ENCODE results near the gene ABHD17B.

GRCh38 chr9:71854811-71855210 lies 56.2 kb downstream of the ABHD17B start:
- no peak for TF ChIP-seq POLR2A (IDR thresholded peaks at IDR 0.05)
- TF ChIP-seq POLR2AphosphoS5 (IDR thresholded peaks at IDR 0.05) = no peak
- TF ChIP-seq CTCF (IDR thresholded peaks at IDR 0.05) = no peak

All from breast epithelium (tissue), 3 donors.